GM21723 (cell line): ENCODE measurements around the gene SPATA31D3.
"Not testable (repeated sequence)": the region's sequence is repeated elsewhere in the genome, so short reads cannot be mapped to it uniquely, and the experiment has no call there.

Experiments
- ATAC-seq: cut with Tn5 transposase; IDR thresholded peaks from one replicate; pipeline ENCODE4 v1.9.1; 2021; ENCODE audit warnings: mild to moderate bottlenecking, moderate library complexity; ENCODE audit not compliant: unreplicated experiment

SPATA31D3 gene

DNA sequence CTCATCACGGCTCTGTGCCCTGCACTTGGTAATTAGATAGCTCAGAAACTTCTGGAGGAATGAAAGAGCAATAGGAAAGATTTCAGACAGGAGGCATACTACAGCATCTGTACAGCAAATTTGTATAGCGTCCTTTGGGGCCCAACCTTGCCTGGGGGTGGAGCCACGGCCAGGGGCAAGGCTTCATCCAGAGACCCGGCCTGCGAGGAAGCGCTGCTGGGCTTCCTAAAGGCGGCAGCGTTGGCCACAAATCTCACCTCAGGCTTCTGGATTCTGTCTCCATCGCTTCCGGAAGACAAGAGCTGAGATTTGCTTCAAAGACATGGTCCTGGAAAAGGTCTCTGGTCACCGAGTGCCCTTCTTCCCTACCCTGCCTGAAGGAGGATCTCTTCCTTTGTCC is 33.1 kb downstream of the SPATA31D3 start:
- no peak for ATAC-seq

DNA sequence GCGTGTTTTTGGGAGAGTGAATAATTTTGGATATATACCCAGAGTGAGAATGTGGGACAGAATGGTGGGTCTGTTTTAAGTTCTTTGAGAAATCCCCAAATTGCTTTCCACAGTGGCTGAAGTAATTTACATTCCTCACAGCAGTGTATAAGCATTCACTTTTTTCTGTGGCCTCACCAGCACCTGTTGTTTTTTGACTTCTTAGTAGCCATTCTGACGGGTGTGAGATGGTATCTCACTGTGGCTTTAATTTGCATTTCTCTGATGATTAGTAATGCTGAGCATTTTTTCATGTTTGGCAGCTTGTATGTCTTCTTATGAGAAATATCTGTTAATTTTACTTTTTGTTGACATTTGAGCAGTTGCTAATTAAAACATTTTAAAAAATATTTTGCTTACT is 35.9 kb downstream of the SPATA31D3 start:
- peak; percentile 74 for ATAC-seq

DNA sequence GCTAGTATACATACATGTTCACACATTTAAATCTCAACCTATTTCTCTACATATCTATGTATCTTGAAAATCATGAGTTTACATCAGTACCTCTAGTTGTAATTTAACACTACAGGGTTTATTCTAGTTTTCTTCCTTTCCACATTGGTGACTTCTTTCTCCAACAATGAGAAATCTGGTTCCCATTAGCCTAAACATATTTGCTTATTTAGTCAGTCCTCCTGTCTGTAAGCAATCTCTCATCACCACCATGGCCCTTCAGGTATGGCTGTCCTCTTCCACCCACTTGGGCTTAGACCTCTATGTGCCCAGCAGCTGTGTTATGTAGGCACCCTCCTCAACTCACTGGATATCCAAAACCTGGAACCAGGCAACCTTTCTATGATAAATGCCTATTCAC is 37.3 kb downstream of the SPATA31D3 start:
- ATAC-seq, result no peak

DNA sequence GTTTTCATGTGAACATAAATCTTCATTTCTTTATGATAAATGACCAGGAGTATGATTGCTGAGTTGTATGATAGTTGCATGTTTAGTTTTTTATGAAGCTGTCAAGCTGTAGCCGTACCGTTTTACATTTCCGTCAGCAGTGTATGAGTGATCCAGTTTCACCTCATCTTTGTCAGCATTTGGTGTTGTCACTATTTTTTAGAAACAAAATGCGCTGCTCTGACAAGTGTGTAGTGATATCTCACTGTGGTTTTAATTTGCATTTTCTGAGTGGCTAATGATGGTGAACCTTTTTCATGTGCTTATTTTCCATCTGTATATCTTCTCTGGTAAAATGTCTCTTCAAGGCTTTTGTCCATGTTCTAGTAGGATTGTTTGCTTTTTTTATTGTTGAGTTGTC is 38.6 kb downstream of the SPATA31D3 start:
- ATAC-seq, result no peak

DNA sequence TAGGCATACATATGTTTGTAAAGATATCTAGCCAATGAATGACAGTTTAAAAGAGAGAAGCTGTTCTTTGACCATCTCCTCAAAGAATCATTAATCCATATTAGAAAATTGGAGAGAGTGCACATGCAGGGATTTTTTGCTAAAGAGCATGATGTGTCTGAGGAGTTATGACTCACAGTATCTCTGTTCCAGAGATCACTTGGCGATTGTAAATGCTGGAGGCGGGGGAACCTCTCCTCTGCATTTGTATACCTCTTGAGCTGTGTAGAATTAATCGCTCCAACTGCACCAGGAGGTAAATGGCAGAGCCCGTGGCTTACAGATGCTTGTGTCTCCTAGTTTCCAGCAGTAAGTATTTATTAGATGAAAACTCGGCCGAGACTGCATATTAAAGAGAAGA is 41.6 kb downstream of the SPATA31D3 start:
- ATAC-seq, result no peak

DNA sequence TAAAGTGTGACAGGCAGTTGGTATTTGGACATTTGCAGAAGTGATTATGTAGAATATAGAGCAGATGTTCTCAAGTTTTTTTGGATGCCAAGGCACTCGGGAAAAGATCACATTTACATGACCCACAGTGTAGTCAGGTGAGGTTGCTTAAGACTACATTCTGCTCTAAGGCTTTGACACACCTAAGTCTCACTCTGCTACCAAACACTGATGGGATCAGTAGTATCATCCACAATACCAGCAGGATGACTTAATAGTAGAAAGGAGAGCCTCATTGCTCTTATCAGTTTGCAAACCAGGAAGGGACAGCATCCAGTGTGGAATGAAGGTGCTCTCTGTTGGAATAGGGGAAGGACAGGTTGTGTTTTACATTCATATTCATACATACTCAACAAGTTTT is 42.8 kb downstream of the SPATA31D3 start:
- ATAC-seq, result no peak

DNA sequence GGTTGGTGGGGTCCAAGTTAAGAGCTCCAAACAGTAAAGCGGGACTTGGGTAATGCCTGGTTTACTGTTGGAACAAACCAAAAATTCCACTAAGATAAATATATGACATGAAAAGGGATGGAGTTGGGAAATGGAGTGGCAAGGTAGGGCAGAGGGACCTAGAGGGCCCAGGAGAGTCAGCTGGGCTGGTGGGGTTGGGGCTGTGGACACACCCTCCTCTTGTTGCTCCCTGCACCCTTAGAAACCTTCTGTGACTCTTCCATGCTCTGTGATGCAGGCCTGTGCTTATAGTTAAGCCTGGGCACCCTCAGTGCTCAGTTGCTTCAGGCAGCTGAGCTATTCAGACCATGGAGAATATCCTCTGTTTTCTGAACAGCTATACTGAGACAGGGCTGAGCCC is 45.2 kb downstream of the SPATA31D3 start, which contains the start of gene SPATA31D1:
SPATA31D1 (plus strand) TSS at position 301 of the 400 bp plus-strand sequence; CDS start at position 348, 47 bp downstream.
- not testable (repeated sequence) for ATAC-seq

DNA sequence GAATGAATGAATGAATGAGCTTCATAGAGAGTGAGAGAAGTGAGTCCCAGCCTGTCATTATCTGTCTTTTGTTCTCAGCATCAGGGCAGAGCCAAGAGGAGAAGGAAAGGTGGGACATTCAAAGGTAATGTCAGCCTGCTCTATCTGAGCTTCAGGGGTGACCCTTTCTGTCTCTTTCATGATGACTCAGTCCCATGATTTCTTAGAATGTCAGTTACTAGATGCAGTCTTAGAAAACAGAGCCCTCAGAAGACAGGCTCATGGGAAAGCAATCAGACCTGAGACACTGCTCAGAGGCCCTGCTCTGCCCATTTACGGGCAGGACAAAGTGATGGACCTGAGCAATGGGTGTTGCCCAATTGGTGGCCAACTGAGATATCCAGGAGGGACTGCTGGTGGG is 46.4 kb downstream of the SPATA31D3 start:
- ATAC-seq, result no peak

DNA sequence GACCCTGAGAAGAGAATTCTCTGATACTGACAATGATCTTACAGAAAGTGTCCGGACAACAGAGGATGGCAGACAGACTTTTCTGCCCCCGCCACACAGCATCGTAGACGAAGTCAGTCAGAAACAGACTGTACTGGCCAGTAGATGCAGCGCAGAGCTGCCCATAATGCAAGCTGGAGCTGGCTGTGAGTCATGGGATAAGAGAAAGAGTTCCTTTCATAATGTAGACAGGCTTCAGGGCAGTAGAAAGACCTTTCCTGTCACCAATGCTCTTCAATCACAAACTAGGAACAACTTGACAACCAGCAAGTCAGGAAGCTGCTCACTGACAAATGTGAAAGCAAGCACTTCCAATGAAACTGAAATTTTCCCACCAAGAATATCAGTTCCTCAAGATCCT is 50.4 kb downstream of the SPATA31D3 start:
- no peak for ATAC-seq
